Lower lobe of right lung (tissue), 2 donors: ENCODE data around the gene ALKBH2. TPM values are rescaled to one million over a fixed set of nuclear protein-coding genes. Genes with fewer than 3 reads are reported as not detected.

Experiments used
- ATAC-seq, 2 donors: fragments of 200-7000 bp; cut with Tn5 transposase; one replicate each; pipeline ENCODE4 v1.9.1; 2020 to 2022; ENCODE audit warnings: mild to moderate bottlenecking in 2 of 2, moderate library complexity in 2 of 2
- DNase-seq: peaks from one replicate; pipeline ENCODE4 v3.0.0-alpha.2; 2020
- H3K27ac ChIP-seq: fragments of 200-600 bp; one replicate; pipeline ENCODE4 v1.8.0; 2022
- H3K27me3 ChIP-seq: fragments of 200-600 bp; one replicate; pipeline ENCODE4 v1.8.0; 2022; ENCODE audit warnings: low read depth
- H3K36me3 ChIP-seq: fragments of 200-600 bp; one replicate; pipeline ENCODE4 v1.8.0; 2022; ENCODE audit warnings: mild to moderate bottlenecking
- H3K4me1 ChIP-seq: fragments of 200-600 bp; one replicate; pipeline ENCODE4 v1.8.0; 2022
- H3K4me3 ChIP-seq: fragments of 200-600 bp; one replicate; pipeline ENCODE4 v1.8.0; 2022; ENCODE audit warnings: mild to moderate bottlenecking
- H3K9me3 ChIP-seq: fragments of 200-600 bp; one replicate; pipeline ENCODE4 v1.8.0; 2022
- intact Hi-C: fragments of 100-400 bp; cut with DNase I; formaldehyde crosslinking; loops from one replicate; pipeline ENCODE4 v1.11.0; 2022
- total RNA-seq: library from RNA; stranded (reverse); fragmentation: NEBNext Ultra II Directional; extraction: Animal tissue kit (Norgen Biotek cat#: 25700); gene quantifications from one replicate; pipeline ENCODE4 v1.2.1, GENCODE V29; 2021
- TF ChIP-seq, protein P1 (sequence below): fragments of 200-600 bp; IDR thresholded peaks from one replicate; pipeline ENCODE4 v1.8.0; 2022; ENCODE audit warnings: antibody characterized with exemption, mild to moderate bottlenecking
- donor health status: DM: no; HTN: yes; CAD: no; lungs with severe emphysema.

ALKBH2 gene
- total RNA-seq, 1 donor from 2014 or later: 9.6 TPM

DNA sequence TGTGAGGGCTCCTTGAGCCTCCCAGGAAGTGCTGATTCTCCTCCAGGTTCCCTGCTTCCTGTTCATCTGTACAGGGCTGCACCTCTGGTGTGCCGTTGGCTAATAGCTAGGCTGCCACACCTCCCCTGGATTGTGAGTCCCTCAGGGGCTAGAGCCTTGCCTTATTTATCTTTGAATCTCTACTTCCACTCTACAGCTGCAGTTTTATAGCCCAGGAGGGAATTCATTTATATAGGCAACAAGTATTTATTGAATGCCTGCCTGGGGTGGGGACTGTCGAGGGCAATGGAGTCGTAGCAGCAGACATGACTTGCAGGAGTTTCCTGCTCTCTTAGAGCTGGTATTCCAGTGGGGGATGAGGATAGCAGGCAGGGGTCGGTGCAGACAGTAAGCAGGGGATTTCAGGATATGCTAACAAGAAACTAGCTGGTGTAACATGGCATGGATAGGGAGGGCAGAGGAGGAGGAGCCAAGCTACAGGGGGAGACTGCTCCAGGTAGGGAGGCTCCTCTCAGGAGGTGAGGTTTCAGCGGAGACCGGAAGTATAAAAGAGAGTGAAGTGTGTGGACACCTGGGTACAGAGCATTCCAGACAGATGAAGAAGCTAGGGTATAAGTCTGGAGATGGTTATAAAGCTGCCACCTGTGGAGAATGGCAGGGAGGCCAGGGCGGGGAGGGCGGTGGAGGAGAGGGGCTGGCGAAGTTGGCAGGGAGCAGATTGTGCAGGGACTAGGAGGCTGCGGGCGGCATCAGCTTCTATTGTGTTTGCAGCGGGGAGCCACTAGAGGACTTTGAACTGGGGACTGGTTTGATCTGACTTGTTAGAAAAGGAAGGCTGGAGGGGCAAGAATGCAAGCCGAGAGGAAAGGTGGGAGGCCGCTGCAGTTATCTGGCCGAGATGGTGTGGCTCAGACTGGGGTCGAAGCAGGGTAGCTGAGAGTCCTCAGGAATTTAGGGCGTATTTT is 23.7 kb downstream of the ALKBH2 start:
- Histone ChIP-seq H3K4me3 (no peak overlapping the region), H3K36me3 (peaks cover 76% of the 10 kb centered on the region), H3K27ac (no peak overlapping the region), H3K27me3 (no peaks in the 10 kb centered on the region), H3K4me1 (no peaks in the 10 kb centered on the region), H3K9me3 (no peaks in the 10 kb centered on the region)
- TF ChIP-seq, protein P1, sequence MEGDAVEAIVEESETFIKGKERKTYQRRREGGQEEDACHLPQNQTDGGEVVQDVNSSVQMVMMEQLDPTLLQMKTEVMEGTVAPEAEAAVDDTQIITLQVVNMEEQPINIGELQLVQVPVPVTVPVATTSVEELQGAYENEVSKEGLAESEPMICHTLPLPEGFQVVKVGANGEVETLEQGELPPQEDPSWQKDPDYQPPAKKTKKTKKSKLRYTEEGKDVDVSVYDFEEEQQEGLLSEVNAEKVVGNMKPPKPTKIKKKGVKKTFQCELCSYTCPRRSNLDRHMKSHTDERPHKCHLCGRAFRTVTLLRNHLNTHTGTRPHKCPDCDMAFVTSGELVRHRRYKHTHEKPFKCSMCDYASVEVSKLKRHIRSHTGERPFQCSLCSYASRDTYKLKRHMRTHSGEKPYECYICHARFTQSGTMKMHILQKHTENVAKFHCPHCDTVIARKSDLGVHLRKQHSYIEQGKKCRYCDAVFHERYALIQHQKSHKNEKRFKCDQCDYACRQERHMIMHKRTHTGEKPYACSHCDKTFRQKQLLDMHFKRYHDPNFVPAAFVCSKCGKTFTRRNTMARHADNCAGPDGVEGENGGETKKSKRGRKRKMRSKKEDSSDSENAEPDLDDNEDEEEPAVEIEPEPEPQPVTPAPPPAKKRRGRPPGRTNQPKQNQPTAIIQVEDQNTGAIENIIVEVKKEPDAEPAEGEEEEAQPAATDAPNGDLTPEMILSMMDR: no peak
- DNase-seq: no peak
- intact Hi-C loops: no loop called here
- no peak for ATAC-seq

DNA sequence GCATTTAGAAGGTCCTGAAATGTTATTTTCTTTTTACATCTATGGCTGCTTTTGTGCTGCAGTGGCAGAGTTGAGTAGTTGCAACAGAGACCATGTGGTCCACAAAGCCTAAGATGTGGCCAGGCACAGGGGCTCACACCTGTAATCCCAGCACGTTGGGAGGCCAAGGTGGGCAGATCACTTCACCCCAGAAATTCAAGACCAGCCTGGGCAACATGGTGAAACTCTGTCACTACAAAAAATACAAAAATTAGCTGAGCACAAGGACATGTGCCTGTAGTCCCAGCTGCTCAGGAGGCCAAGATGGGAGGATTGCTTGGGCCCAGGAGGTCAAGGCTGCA is 27.4 kb downstream of the ALKBH2 start:
- Histone ChIP-seq H3K36me3 (peaks cover 52% of the 10 kb centered on the region), H3K4me3 (no peak overlapping the region), H3K4me1 (no peaks in the 10 kb centered on the region), H3K27ac (no peak overlapping the region), H3K27me3 (no peaks in the 10 kb centered on the region), H3K9me3 (no peaks in the 10 kb centered on the region)
- TF ChIP-seq, protein P1: no peak
- DNase-seq (no peak), ATAC-seq (no peak)
- intact Hi-C loops: no loop called here

DNA sequence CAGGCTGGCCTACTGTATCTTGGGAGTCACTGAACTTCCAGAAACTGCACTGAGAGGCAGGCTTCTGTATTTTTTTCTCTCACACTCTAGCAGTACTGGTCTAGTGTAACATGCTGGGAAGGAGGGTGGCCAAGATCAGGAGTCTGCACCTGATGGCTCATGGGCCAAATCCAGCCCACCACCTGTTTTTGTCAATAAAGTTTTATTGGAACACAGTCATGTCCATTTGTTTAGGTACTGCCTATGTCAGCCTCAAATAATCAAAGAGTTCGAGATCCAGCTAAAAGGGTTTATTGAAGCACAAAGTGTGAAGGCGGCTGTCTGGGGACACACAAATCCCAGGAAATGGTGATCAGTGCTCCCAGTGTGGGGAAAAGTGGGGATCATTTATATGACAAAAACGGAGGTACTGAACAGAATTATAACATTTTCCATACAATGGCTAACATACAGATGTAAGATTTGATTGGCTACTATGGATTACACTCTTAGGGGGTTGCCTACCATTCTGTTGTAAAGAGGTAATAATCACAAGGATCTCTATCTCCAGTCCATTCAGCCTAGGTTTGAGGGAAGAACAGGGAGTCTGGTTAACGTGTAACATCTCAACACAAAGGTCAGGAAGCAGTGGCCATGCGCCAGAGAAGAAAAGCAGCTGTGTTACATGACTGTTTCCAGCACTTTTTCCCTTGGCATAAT is 28.0 kb downstream of the ALKBH2 start:
- Histone ChIP-seq H3K4me3 (no peak overlapping the region), H3K4me1 (no peaks in the 10 kb centered on the region), H3K9me3 (no peaks in the 10 kb centered on the region), H3K36me3 (peaks cover 52% of the 10 kb centered on the region), H3K27ac (no peak overlapping the region), H3K27me3 (no peaks in the 10 kb centered on the region)
- ATAC-seq: no peak
- DNase-seq: no peak
- TF ChIP-seq, protein P1: no peak
- intact Hi-C loops: no loop called here

DNA sequence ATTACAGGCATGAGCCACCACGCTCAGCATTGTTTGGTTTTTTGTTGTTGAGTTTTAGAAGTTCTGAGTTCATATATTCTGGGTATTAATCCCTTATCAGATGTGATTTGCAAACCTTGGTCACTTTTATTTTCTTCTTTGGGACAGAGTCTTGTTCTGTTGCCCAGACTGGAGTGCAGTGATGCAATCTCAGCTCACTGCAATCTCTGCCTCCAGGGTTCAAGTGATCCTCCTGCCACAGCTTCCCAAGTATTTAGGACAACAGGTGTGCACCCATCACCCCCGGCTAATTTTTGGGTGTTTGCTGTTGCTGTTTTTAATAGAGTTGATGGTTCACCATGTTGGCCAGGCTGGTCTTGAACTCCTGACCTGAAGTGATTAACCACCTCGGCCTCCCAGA is 29.1 kb downstream of the ALKBH2 start:
- H3K27ac ChIP-seq: no peak overlapping the region
- no peaks in the 10 kb centered on the region for H3K9me3 ChIP-seq
- no peaks in the 10 kb centered on the region for H3K27me3 ChIP-seq
- H3K4me3 ChIP-seq: no peak overlapping the region
- peaks cover 52% of the 10 kb centered on the region for H3K36me3 ChIP-seq
- intact Hi-C loops: no loop called here
- H3K4me1 ChIP-seq: no peaks in the 10 kb centered on the region
- DNase-seq: no peak
- TF ChIP-seq, protein P1: no peak
- no peak for ATAC-seq

DNA sequence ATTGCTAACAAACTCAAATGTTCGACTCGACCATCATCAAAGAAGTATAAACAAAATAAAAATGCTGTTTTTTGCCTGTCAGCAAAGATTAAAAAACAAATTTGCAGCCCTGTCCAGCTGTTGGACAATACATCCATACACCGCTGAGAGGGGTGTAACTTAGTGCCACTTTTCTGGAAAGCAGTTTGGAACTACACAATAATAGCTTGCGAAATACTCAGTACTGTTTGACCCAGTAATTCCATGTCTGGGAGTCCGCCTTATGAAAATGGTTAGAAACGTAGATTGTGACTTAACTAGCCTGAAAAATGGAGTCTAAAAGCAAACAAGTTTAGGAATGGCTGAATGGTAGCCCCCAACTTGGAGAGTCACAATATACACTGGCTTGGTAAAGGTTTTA is 34.5 kb downstream of the ALKBH2 start:
- no peak overlapping the region for H3K4me3 ChIP-seq
- H3K4me1 ChIP-seq: peaks cover 12% of the 10 kb centered on the region
- no peak overlapping the region for H3K27ac ChIP-seq
- H3K9me3 ChIP-seq: no peaks in the 10 kb centered on the region
- no peaks in the 10 kb centered on the region for H3K27me3 ChIP-seq
- TF ChIP-seq, protein P1: no peak
- DNase-seq: no peak
- ATAC-seq: no peak
- intact Hi-C loops: no loop called here
- peaks cover 56% of the 10 kb centered on the region for H3K36me3 ChIP-seq
